HUES48 (cell line): ENCODE data around the gene CDH2.

ENCODE experiments used
- H3K27ac ChIP-seq: one replicate; pipeline ENCODE4 v1.7.0; 2013; ENCODE audit warnings: low read depth, low read length, inconsistent platforms
- H3K27me3 ChIP-seq: 2 replicates; pipeline ENCODE4 v1.6.1; 2013; ENCODE audit warnings: mild to moderate bottlenecking, low read length; ENCODE audit not compliant: control insufficient read depth, insufficient read depth
- H3K36me3 ChIP-seq: 2 replicates; pipeline ENCODE4 v1.6.1; 2013; ENCODE audit warnings: low read length; ENCODE audit not compliant: control insufficient read depth, insufficient read depth
- H3K4me1 ChIP-seq: 2 replicates; pipeline ENCODE4 v1.6.1; 2013; ENCODE audit warnings: mild to moderate bottlenecking, low read length; ENCODE audit not compliant: control insufficient read depth, insufficient read depth
- H3K4me3 ChIP-seq: 2 replicates; pipeline ENCODE4 v1.5.1; 2013; ENCODE audit warnings: mild to moderate bottlenecking, low read depth, low read length
- H3K9ac ChIP-seq: 2 replicates; pipeline ENCODE4 v1.6.1; 2013; ENCODE audit warnings: mild to moderate bottlenecking, low read depth, low read length, moderate library complexity
- H3K9me3 ChIP-seq: 2 replicates; pipeline ENCODE4 v1.6.1; 2013; ENCODE audit warnings: low read length; ENCODE audit not compliant: control insufficient read depth, insufficient read depth

The CDH2 gene

DNA sequence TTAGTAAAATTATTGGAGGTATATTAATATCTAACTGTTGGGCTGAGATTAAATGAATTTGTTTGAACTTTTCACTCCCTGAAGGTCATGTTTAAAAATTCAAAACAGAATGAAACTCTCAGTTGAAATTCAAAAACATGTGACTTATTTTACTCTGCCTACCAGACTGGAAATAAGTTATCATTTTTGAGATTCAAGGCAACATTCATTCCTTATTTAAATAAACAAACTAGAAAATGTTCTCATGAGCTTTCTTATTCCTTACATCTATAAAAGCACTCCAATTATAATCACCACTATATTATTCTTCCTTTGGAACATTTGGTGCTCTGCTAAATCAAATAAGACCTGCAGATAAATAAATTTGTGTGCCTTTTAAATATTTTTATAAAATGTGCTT is 217.8 kb downstream of the CDH2 start:
- H3K4me3 ChIP-seq, result no peak overlapping the region
- H3K27me3 ChIP-seq, result no peaks in the 10 kb centered on the region
- no peak overlapping the region for H3K27ac ChIP-seq
- no peaks in the 10 kb centered on the region for H3K9me3 ChIP-seq
- peaks cover 10% of the 10 kb centered on the region for H3K36me3 ChIP-seq
- H3K4me1 ChIP-seq, result no peaks in the 10 kb centered on the region
- no peak overlapping the region for H3K9ac ChIP-seq

DNA sequence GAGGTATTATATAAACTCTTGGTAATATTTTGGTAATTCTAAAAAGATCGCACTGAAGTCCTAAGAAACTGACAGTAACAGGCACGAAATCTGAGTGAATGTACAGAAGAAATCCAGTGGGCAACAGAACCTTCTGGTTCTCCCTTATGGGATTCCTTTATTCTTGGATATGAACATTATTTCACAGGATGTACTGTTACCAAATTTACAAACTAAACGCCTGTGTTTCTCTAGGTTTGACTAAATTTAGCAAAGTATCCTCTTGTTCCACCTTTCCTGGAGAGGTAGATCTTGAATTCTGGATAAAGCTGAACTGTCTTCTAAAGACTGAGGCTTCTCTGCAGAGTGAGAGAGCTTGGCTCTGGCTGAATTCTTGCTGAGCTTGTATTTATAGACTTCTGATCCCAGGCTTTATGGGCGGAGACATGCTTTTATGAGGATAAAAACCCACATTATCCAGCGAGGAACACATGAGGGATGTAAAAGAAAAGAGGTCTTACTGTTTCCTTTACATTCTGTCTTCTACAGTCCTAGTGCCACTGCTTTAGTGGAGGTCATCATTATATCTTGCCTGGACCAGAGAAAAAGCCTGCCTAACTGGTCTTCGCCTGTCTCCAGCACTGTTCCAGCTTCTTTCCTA is 220.8 kb downstream of the CDH2 start:
- Histone ChIP-seq H3K36me3 (peaks cover 3% of the 10 kb centered on the region; the same call in 1 of the 2 replicates), H3K27me3 (no peaks in the 10 kb centered on the region), H3K27ac (no peak overlapping the region), H3K9me3 (no peaks in the 10 kb centered on the region), H3K4me1 (no peaks in the 10 kb centered on the region), H3K4me3 (no peak overlapping the region), H3K9ac (no peak overlapping the region)

DNA sequence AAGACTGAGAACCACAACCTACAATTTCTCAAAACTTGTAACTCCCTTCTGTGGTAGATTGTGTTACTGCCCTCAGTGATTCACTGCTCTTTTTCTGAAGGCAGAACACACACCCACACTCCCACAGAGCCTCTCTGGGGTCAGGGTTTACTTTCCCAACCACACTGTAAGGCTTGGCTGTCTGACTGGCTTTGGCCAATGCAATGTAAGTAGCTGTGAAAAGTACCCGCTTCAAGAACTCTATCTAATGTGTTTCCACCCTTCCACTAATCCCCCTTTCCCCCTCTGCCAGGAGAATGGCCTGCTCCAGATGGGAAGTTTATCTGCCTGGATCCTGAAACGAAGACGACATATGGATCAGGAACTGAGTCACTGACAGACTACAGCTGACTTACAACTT is 222.7 kb downstream of the CDH2 start:
- Histone ChIP-seq H3K36me3 (no peaks in the 10 kb centered on the region), H3K4me3 (no peak overlapping the region)

DNA sequence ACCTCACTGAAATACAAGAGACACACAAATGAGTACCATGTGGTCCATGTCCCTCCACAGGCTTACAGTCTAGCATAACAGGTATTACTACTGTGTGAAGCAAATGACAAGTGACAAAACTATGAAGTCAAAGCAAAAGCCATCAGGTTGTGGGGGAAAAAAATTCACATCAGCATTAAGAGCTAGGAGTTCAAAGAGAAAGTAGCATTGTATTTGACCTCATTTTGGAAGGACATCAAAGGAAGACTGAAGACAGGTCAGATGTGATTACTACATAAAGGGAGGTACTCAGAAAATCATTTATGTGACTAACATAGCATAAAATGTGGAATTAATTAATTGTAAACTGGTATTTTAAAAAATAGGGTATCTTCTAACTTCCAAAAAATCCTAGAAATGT is 224.2 kb downstream of the CDH2 start:
- Histone ChIP-seq H3K27me3 (no peaks in the 10 kb centered on the region), H3K27ac (no peak overlapping the region), H3K4me3 (no peak overlapping the region), H3K9ac (no peak overlapping the region), H3K9me3 (no peaks in the 10 kb centered on the region), H3K36me3 (no peaks in the 10 kb centered on the region), H3K4me1 (no peaks in the 10 kb centered on the region)

More for the DNA sequence above, 222.7 kb downstream of the CDH2 start:
- Histone ChIP-seq H3K9me3 (no peaks in the 10 kb centered on the region), H3K27me3 (no peaks in the 10 kb centered on the region), H3K27ac (no peak overlapping the region), H3K4me1 (no peaks in the 10 kb centered on the region), H3K9ac (no peak overlapping the region)

DNA sequence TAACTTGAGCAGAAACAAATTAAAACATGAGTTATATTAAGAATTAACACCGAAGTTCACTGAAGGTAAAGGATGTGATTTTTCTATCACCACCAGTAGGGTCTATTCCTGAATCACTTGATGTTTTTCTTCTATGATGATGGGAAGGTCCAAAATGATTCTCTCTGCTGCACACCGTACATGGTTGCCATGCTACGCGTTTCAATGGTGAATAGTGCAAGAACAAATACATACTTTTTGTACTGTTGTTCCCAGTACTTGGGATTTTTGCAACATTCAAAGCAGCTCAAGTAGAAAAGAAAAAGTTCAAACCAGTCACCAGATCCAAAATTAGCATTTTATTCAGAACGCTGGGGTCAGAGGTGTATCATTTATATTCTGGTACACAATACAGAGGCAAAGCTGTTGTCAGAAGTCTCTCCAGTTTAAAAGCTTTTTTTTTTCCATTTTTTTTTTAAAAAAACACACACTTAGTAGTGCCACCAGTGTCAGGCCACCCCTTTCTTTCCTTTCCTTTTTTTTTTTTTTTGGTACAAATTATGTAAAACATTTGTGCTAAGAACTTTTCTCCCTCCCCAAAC is 226.2 kb downstream of the CDH2 start:
- Histone ChIP-seq H3K27ac (no peak overlapping the region), H3K4me3 (no peak overlapping the region), H3K36me3 (no peaks in the 10 kb centered on the region), H3K4me1 (no peaks in the 10 kb centered on the region), H3K27me3 (no peaks in the 10 kb centered on the region), H3K9me3 (no peaks in the 10 kb centered on the region), H3K9ac (no peak overlapping the region)

DNA sequence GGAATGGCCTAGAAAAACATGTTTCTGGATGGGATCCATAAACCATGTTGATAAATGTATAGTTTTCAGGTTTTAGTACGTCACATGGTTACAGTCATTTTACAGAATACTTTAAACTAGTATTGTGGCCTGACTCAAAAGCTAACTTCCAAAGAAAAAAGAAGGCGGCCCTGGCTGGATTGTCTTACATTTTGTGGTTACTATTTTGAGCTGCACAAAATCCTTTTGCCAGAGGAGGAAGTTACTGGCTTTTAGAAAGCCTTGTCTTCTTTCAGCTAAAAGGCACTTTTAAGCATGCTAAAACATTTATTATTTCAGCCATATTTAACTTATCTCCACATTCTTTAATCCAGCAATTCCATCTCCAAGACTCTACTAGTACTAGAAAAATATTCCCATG is 227.9 kb downstream of the CDH2 start:
- H3K36me3 ChIP-seq, result no peaks in the 10 kb centered on the region

DNA sequence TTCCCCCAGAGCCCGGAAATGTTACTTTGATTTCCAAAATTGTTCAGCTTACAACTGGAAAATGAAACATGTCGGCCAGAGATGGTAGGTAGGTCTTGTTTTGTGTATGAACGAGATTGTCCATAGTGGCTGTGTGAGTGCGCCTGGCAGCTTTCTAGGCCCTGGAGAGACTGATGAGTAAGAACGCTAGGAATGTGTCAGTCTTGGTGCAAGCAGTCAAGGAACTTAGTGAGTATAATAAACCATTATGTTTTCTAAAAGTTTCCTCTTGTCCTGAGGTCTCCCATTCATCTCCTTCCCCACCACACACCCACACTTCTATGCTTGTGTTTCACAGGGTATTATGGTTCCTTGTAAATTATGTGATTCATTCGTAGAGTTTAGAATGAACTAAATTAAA is 234.2 kb downstream of the CDH2 start:
- H3K27ac ChIP-seq, result no peak overlapping the region
- no peaks in the 10 kb centered on the region for H3K9me3 ChIP-seq
- no peak overlapping the region for H3K9ac ChIP-seq
- no peak overlapping the region for H3K4me3 ChIP-seq
- no peaks in the 10 kb centered on the region for H3K27me3 ChIP-seq
- H3K4me1 ChIP-seq, result no peaks in the 10 kb centered on the region
- no peaks in the 10 kb centered on the region for H3K36me3 ChIP-seq

More for the DNA sequence above, 227.9 kb downstream of the CDH2 start:
- no peak overlapping the region for H3K4me3 ChIP-seq
- H3K9me3 ChIP-seq, result no peaks in the 10 kb centered on the region
- no peak overlapping the region for H3K27ac ChIP-seq
- H3K4me1 ChIP-seq, result no peaks in the 10 kb centered on the region
- no peak overlapping the region for H3K9ac ChIP-seq
- no peaks in the 10 kb centered on the region for H3K27me3 ChIP-seq

DNA sequence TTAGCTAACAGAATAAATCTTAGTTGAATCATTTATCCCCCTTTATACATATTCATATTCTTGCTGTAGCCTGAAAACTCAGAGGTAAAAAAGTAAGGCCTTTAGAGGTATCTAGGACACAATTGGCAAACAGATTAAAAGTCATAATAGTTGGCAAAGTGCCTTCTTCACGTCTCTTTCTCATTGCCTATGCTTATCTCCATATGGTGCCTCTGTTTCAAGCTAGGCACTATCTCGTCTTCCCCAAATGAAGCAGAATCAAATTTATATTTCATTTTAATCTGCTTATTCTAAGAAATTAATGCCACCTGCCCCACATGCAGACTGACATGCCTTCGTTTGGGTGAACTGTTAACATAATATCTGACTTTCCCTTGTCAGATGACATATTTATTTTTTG is 245.4 kb downstream of the CDH2 start:
- Histone ChIP-seq H3K36me3 (no peaks in the 10 kb centered on the region), H3K9me3 (no peaks in the 10 kb centered on the region), H3K27ac (no peak overlapping the region), H3K9ac (no peak overlapping the region), H3K4me3 (no peak overlapping the region), H3K27me3 (no peaks in the 10 kb centered on the region), H3K4me1 (no peaks in the 10 kb centered on the region)

DNA sequence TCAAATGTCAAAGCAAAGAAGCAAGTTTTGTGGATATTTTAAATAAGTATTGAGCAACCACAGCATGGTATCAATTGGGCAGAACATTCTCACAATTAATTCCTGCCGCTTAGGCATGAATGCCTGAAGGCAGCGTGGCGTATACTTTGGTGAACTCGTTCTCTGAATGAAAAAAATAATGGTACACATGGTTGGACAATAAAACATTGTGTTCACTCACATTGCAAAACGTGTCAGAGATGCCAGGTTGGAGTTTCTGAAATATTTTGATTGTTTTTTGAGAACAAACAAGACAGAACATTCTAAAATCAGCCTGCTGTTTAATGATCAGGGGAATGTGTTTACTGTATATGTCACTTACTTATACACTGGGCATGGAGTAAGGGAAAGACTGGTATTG is 254.2 kb downstream of the CDH2 start:
- no peaks in the 10 kb centered on the region for H3K27me3 ChIP-seq
- H3K36me3 ChIP-seq, result no peaks in the 10 kb centered on the region
- H3K9ac ChIP-seq, result no peak overlapping the region
- no peaks in the 10 kb centered on the region for H3K9me3 ChIP-seq
- peak overlapping the region; percentile 46 for H3K27ac ChIP-seq
- no peak overlapping the region for H3K4me3 ChIP-seq
- H3K4me1 ChIP-seq, result peaks cover 12% of the 10 kb centered on the region

DNA sequence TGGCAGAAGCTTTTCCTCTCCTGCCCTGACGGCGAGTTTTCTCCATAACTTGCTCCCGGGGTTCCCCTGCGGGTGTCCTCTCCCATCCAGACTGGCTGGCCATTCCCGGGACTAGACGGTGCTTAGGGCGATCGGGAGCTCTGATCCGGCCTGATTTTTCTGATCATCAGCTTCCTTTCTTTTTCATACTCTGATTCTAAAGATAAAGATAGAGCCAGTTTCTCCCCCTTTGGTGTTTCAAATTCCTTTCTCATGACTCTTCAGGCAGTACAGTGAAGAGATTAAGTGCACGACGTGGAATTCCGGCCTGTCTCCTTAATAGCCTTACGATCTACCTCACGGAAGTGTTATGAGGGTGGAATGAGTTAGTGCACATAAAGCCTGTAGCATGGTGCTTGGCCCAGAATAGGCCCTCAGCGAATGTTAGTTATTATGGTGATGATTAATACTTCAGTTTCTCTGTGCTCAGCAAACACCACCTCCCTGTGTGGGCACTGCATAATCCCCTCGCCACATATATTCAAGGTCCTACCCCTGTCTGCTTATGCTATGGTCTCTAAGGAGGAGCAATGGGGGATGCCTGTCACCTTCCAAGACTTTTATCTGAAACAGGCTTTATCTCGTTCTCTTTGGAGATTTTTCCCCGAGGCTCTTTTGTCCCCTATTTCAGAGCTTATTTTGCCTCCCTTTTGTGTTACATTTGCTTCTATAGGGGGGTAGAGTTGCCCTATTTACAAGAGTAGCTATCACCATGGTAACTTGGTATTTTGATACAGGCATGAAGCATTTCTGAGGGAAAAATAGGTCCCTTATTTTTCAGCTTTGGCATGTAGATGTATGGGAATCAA is 254.8 kb downstream of the CDH2 start:
- H3K27ac ChIP-seq, result peak overlapping the region; percentile 46

DNA sequence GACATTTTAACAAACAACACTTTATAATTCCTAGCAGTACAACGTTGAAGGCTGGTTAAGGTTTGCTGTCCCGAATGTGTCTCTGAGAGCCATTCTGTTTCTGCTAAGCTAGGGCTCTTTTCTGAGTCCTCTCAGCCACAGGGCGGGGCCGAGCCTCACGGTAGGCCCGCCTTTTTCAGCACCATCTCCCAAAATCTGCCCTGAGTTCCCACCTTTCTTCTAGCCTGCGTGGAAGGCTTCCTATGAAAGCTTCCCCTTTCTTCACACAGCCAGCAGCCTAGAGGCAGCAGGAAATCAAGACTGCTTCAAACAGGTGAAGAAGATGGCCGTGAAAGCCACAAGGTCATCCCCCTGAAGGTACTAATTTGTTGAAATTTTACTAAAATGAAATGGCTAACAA is 255.5 kb downstream of the CDH2 start:
- Histone ChIP-seq H3K27ac (peak overlapping the region; percentile 46), H3K9ac (no peak overlapping the region), H3K36me3 (no peaks in the 10 kb centered on the region), H3K4me3 (no peak overlapping the region), H3K9me3 (no peaks in the 10 kb centered on the region), H3K4me1 (peaks cover 12% of the 10 kb centered on the region), H3K27me3 (no peaks in the 10 kb centered on the region)

More for the DNA sequence above, 254.8 kb downstream of the CDH2 start:
- no peak overlapping the region; the same call in 1 of the 2 replicates for H3K4me3 ChIP-seq
- H3K27me3 ChIP-seq, result no peaks in the 10 kb centered on the region
- H3K36me3 ChIP-seq, result no peaks in the 10 kb centered on the region
- peaks cover 12% of the 10 kb centered on the region for H3K4me1 ChIP-seq
- no peak overlapping the region for H3K9ac ChIP-seq
- no peaks in the 10 kb centered on the region for H3K9me3 ChIP-seq
